AG04449 (cell line): Measurements from ENCODE around the gene CC2D1A.

ENCODE experiments used
- CTCF ChIA-PET: fragments of 350-600 bp; formaldehyde crosslinking; extraction: SDS; loops from one replicate; lab custom pipeline; 2021; ENCODE audit warnings: antibody characterized with exemption; lab: Yijun Ruan, JAX
- POLR2A ChIA-PET: fragments of 400-600, 350-600 bp; formaldehyde crosslinking; extraction: SDS; loops from one replicate; lab custom pipeline; 2020; ENCODE audit warnings: antibody characterized with exemption, inconsistent platforms; lab: Yijun Ruan, JAX
- DNase-seq: peaks from one replicate; pipeline ENCODE4 v3.0.0-alpha.2; 2010; ENCODE audit warnings: low read depth, low spot score
- H3K4me3 ChIP-seq: 2 replicates; pipeline ENCODE4 v1.5.1; 2011; ENCODE audit warnings: low read depth, mild to moderate bottlenecking, control low read depth, low read length
- TF ChIP-seq, protein P1 (sequence below): IDR thresholded peaks from one replicate; pipeline ENCODE4 v1.5.1; 2011; ENCODE audit warnings: mild to moderate bottlenecking, moderate library complexity, low read length, control low read depth, inconsistent platforms; ENCODE audit not compliant: insufficient read depth; ENCODE audit errors: missing control alignments

CC2D1A gene

DNA sequence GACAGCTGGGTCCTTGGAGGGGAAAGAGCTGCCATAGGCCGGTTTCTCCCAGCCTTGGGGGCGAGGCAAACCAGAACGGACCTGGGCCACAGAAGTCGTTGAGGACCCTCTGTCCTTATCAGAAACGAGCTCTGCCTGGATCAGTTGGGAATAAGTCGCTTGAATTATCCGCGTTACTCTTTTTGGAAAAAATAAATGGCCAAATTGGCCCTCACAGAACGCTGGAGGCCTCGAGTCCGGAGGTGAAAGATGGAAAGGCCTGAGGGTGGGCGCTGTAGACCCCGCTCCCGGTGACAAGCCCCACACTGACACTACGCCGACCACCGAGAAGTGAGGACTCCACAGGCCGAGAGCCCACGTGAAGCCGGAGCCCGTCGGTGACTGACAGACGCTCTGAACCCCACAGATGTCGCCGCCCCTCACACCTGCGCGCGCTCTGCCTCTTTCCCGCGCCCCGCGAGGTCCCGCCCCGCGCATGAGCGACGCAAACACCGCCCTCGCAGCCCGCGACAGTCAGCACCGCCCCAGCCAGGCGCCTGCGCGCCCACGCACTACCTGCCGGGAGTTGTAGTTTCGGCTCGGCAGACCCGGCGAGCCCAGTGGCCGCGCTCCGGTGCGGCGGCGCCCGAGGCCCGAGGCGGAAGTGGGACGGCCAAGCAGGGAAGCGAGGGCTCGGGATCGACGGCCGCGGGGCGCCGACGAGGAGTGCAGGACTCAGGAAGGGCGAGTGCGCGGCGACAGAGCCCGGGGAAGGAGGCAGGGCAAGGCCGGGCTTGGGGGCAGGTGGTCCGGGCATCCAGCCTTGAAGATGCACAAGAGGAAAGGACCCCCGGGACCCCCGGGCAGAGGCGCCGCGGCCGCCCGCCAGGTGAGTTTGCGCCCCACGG, at the start of gene CC2D1A, which contains the start of gene BRME1:
Gene CC2D1A, plus strand, starts transcription at position 568 of the 887 bp plus-strand sequence. Its CDS starts 241 bp downstream, at position 809.
Gene BRME1, minus strand, starts transcription at position 484 of the 887 bp plus-strand sequence. CDS start 1,225 bp downstream, outside the sequence.
- ChIA-PET CTCF (interaction anchor here (0.8 to 2.3 kb wide), 4 partner anchors 22 to 167 kb away, joined by 3 to 12 read pairs (median 4); partner anchors contain the start of genes IL27RA and MISP3), POLR2A (no interaction called here)
- DNase-seq: no peak
- TF ChIP-seq, protein P1, sequence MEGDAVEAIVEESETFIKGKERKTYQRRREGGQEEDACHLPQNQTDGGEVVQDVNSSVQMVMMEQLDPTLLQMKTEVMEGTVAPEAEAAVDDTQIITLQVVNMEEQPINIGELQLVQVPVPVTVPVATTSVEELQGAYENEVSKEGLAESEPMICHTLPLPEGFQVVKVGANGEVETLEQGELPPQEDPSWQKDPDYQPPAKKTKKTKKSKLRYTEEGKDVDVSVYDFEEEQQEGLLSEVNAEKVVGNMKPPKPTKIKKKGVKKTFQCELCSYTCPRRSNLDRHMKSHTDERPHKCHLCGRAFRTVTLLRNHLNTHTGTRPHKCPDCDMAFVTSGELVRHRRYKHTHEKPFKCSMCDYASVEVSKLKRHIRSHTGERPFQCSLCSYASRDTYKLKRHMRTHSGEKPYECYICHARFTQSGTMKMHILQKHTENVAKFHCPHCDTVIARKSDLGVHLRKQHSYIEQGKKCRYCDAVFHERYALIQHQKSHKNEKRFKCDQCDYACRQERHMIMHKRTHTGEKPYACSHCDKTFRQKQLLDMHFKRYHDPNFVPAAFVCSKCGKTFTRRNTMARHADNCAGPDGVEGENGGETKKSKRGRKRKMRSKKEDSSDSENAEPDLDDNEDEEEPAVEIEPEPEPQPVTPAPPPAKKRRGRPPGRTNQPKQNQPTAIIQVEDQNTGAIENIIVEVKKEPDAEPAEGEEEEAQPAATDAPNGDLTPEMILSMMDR: no peak
- H3K4me3 ChIP-seq: peak within 1 kb of the TSS; percentile 87

DNA sequence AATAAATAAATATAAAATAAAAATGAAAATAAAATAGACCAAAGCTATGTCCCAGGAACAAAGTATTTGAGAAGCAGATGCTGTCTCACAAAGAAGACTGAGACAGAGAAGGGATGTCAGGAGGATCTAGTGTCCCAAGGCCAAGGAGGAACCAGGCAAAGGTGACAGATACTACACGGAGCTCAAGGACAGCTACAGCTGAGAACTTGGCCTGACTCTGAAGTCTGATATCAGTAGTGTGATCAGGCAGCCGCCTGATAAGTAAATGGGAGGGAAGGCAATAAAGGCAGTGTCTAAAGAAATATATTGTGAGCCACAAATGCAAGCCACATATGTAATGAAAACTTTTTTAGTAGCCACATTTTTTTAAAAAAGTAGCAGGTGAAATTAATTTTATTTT, 49.5 kb upstream of the CC2D1A start:
- TF ChIP-seq, protein P1: no peak
- no peak overlapping the region for H3K4me3 ChIP-seq
- ChIA-PET POLR2A (no interaction called here), CTCF (interaction anchor here (1.0 kb wide), 1 partner anchor 59 kb away, joined by 4 read pairs; no protein-coding TSS in a partner anchor)
- DNase-seq: no peak

DNA sequence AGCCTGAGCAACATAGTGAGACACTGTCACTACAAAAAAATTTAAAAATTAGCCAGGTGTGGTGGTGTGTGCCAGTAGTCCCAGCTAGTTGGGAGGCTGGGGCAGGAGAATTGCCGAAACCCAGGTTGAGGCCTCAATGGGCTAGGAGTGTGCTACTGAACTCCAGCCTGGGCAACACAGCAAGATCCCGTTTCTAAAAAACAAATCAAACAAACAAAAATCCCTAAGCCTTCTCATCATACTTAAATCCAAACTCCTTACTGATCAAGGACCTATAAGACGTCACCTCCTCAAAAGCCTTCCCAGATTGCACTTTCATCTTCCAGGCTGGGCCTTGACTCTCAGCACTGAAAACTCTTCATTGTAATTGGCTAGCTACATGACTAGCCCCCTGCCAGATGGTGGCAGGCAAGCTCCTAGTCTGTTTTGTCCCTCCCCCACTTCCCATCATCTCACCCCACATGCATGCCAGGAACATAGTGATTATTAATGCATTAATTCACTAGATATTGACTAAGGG, 46.6 kb upstream of the CC2D1A start:
- no peak for DNase-seq
- CTCF ChIA-PET: interaction anchor here (0.6 to 6.1 kb wide), 3 partner anchors 63 to 270 kb away, joined by 3 to 138 read pairs (median 3); no protein-coding TSS in a partner anchor
- POLR2A ChIA-PET: interaction anchor here (1.3 to 9.0 kb wide), 2 partner anchors 21 to 63 kb away, joined by 3 to 149 read pairs; no protein-coding TSS in a partner anchor

DNA sequence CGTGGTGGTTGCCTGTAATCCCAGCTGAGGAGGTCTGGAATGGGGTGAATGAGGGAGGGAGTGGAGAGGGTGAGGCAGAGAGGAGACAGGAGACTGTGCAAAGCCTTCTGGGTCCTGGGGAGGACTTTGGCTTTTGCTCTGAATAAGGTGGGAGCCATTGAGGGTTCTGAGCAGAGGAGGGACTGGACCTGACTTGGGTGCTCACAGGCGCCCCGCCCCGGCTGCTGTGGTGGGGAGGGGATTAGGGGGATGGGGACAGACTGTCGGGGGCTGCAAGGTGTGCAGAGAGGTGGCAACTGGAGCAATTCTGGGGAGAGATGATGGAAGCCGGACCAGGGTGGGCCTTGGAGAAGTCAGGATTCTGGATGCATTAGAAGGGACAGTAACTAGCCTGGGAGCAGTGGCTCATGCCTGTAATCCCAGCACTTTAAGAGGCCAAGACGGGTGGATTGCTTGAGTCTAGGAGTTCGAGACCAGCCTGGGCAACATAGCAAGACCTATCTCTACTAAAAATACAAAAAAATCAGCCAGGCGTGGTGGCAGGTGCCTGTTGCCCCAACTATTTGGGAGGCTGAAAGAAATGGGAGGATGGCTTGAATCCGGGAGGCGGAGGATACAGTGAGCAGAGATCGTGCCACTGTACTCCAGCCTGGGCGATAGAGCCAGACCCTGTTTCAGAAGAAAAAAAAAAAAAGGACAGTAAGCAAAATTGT, 45.2 kb upstream of the CC2D1A start:
- CTCF ChIA-PET: interaction anchor here (0.6 to 6.1 kb wide), 11 partner anchors 8 to 895 kb away, joined by 3 to 138 read pairs (median 11); no protein-coding TSS in a partner anchor
- TF ChIP-seq, protein P1: no peak
- H3K4me3 ChIP-seq: no peak overlapping the region
- DNase-seq: no peak
- POLR2A ChIA-PET: interaction anchor here (0.6 to 9.0 kb wide), 6 partner anchors 8 to 86 kb away, joined by 3 to 149 read pairs (median 12); partner anchors contain the start of gene C19orf53

More for the DNA sequence above, 46.6 kb upstream of the CC2D1A start:
- TF ChIP-seq, protein P1: peak; percentile 16
- H3K4me3 ChIP-seq: no peak overlapping the region

DNA sequence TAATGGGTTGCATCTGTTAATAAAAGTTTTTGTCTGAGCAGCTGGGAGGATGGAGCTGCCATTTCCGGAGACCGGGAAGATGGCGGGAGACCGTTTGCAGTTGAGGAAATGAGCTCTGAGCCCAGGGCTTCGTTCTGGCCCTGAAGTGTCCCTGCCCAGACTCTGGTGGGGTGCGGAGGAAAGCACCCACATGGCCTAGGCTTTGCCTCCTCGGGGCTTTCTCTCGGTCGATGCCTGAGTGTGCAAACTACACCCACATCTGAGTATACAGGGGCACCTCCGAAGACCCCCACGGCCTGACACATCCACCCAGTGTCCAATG, 44.6 kb upstream of the CC2D1A start:
- no peak for DNase-seq
- ChIA-PET CTCF (interaction anchor here (0.6 to 6.1 kb wide), 13 partner anchors 9 to 896 kb away, joined by 3 to 138 read pairs (median 11); partner anchors contain the start of gene ZSWIM4), POLR2A (interaction anchor here (0.6 to 9.0 kb wide), 6 partner anchors 9 to 87 kb away, joined by 3 to 149 read pairs (median 12); partner anchors contain the start of gene C19orf53)
- H3K4me3 ChIP-seq: peak overlapping the region; percentile 55
- TF ChIP-seq, protein P1: no peak
